OCI-LY7 (cell line): ENCODE results near the gene FGF5. TPM values are rescaled to one million over a fixed set of nuclear protein-coding genes. Genes with fewer than 3 reads are reported as not detected.

Experiments used
- BruUV-seq: library from RNA; stranded (reverse); fragments of 400-500 nt; replicated peaks from 2 replicates; lab custom pipeline; 2021; lab: Mats Ljungman, UMichigan
- CTCF ChIA-PET: fragments of 300-600 bp; sonication (Branson Sonifier 250); formaldehyde crosslinking; loops from one replicate; lab custom pipeline; 2022; ENCODE audit warnings: antibody characterized with exemption; ENCODE audit not compliant: unreplicated experiment; lab: Charles Lee
- POLR2A ChIA-PET: fragments of 300-600 bp; sonication (Branson Sonifier 250); formaldehyde crosslinking; loops from one replicate; lab custom pipeline; 2022; ENCODE audit warnings: antibody characterized with exemption; lab: Charles Lee
- DNase-seq: peaks from one replicate; pipeline ENCODE4 v3.0.0-alpha.2; 2015; ENCODE audit warnings: low spot score
- H2AFZ ChIP-seq: fragments of 200-600 bp; sonication (generic), shearing (Covaris generic); 2 replicates; pipeline ENCODE4 v1.6.1; 2014; ENCODE audit warnings: mild to moderate bottlenecking, antibody characterized with exemption, low read length, moderate library complexity
- H3K27ac ChIP-seq: fragments of 200-600 bp; sonication (generic); 2 replicates; pipeline ENCODE4 v1.5.1; 2014; ENCODE audit warnings: mixed run types, low read depth, mild to moderate bottlenecking, moderate library complexity, low read length, inconsistent platforms; ENCODE audit not compliant: poor library complexity, severe bottlenecking
- H3K36me3 ChIP-seq: fragments of 200-600 bp; sonication (generic); 2 replicates; pipeline ENCODE4 v1.6.1; 2014; ENCODE audit warnings: mild to moderate bottlenecking, antibody characterized with exemption, low read length, moderate library complexity, mixed read lengths; ENCODE audit not compliant: insufficient read depth
- H3K4me1 ChIP-seq: fragments of 200-600 bp; sonication (generic); 2 replicates; pipeline ENCODE4 v1.5.1; 2014; ENCODE audit warnings: mild to moderate bottlenecking, low read length; ENCODE audit not compliant: insufficient read depth, poor library complexity, severe bottlenecking
- H3K4me2 ChIP-seq: fragments of 200-600 bp; sonication (generic); 2 replicates; pipeline ENCODE4 v1.6.1; 2014; ENCODE audit warnings: mild to moderate bottlenecking, low read length
- H3K4me3 ChIP-seq: fragments of 200-600 bp; sonication (generic); 2 replicates; pipeline ENCODE4 v1.5.1; 2014; ENCODE audit warnings: mild to moderate bottlenecking, low read depth, low read length; ENCODE audit not compliant: poor library complexity, severe bottlenecking
- H3K79me2 ChIP-seq: fragments of 200-600 bp; sonication (generic); 2 replicates; pipeline ENCODE4 v1.6.1; 2016; ENCODE audit warnings: low read depth, mild to moderate bottlenecking, low read length, moderate library complexity, mixed read lengths; ENCODE audit not compliant: insufficient read depth
- H3K9me2 ChIP-seq: fragments of 200-600 bp; sonication (generic); 2 replicates; pipeline ENCODE4 v1.6.1; 2016; ENCODE audit warnings: mild to moderate bottlenecking, low read length, mixed read lengths; ENCODE audit not compliant: insufficient read depth
- H3K9me3 ChIP-seq: fragments of 200-600 bp; sonication (generic); 2 replicates; pipeline ENCODE4 v1.6.1; 2014; ENCODE audit warnings: mild to moderate bottlenecking, mixed run types, low read length, mixed read lengths
- H4K20me1 ChIP-seq: fragments of 200-600 bp; sonication (generic); 2 replicates; pipeline ENCODE4 v1.6.1; 2014; ENCODE audit warnings: mild to moderate bottlenecking, antibody characterized with exemption, low read length, moderate library complexity, mixed read lengths; ENCODE audit not compliant: insufficient read depth
- EZH2phosphoT487 ChIP-seq: fragments of 200-600 bp; sonication (generic); IDR thresholded peaks from 2 replicates; pipeline ENCODE4 v1.6.1; 2018; ENCODE audit warnings: low read depth, borderline replicate concordance, mild to moderate bottlenecking, mixed run types, antibody characterized with exemption, low read length, moderate library complexity, mixed read lengths
- intact Hi-C: fragments of 100-400 bp; cut with micrococcal nuclease; formaldehyde crosslinking; loops from one replicate; pipeline ENCODE4 v1.10.0; 2022; ENCODE audit not compliant: unreplicated experiment
- total RNA-seq, 2 experiments: library from RNA; depleted of rRNA in 1 of 2; stranded (reverse); fragments of >200 nt in 1 of 2; shearing (Covaris generic) in 1 of 2; gene quantifications; 2 replicates each; pipeline ENCODE4 v1.2.3, GENCODE V29; 2014 to 2022
- TF ChIP-seq, protein P1 (sequence below): fragments of 200-600 bp; sonication (generic); conservative IDR thresholded peaks from 2 replicates; pipeline ENCODE4 v1.5.1; 2014; ENCODE audit warnings: mild to moderate bottlenecking, antibody characterized with exemption, low read length, moderate library complexity, mixed read lengths

Gene FGF5
- total RNA-seq, 2 experiments from 2014 or later = 0.06 TPM; not detected in 1

DNA sequence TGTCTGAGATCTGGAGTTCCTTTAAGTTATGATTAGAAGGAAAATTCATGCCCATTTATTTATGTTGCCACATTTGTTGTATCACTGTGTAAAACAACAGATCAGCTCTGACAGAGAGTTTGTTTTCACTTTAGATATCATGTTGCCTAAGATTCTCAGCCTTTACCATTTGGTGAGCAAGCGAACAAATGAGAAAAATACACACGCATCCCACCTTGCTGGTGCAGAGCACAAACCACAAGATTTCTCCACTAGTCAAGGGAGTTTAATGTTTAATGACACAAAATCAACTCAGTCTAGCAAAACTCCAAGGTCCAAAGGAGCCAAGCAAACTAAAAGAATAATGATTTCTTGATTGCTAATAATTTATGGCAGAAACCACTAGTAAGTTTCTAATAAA is 27.7 kb downstream of the FGF5 start:
- Histone ChIP-seq H3K27ac (no peak overlapping the region), H2AFZ (no peak overlapping the region), H3K4me1 (no peaks in the 10 kb centered on the region), H3K4me3 (no peak overlapping the region), H4K20me1 (no peaks in the 10 kb centered on the region), H3K36me3 (no peaks in the 10 kb centered on the region), H3K4me2 (no peak overlapping the region), H3K9me3 (no peaks in the 10 kb centered on the region), H3K79me2 (no peaks in the 10 kb centered on the region), H3K9me2 (no peaks in the 10 kb centered on the region)
- POLR2A ChIA-PET = interaction anchor here (1.3 kb wide), 1 partner anchor 8 kb away, joined by 3 read pairs; no protein-coding TSS in a partner anchor
- BruUV-seq = no TSS peak
- CTCF ChIA-PET = no interaction called here
- no peak for TF ChIP-seq EZH2phosphoT487
- TF ChIP-seq, protein P1, sequence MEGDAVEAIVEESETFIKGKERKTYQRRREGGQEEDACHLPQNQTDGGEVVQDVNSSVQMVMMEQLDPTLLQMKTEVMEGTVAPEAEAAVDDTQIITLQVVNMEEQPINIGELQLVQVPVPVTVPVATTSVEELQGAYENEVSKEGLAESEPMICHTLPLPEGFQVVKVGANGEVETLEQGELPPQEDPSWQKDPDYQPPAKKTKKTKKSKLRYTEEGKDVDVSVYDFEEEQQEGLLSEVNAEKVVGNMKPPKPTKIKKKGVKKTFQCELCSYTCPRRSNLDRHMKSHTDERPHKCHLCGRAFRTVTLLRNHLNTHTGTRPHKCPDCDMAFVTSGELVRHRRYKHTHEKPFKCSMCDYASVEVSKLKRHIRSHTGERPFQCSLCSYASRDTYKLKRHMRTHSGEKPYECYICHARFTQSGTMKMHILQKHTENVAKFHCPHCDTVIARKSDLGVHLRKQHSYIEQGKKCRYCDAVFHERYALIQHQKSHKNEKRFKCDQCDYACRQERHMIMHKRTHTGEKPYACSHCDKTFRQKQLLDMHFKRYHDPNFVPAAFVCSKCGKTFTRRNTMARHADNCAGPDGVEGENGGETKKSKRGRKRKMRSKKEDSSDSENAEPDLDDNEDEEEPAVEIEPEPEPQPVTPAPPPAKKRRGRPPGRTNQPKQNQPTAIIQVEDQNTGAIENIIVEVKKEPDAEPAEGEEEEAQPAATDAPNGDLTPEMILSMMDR = no peak
- DNase-seq = no peak
- intact Hi-C loops = no loop called here

DNA sequence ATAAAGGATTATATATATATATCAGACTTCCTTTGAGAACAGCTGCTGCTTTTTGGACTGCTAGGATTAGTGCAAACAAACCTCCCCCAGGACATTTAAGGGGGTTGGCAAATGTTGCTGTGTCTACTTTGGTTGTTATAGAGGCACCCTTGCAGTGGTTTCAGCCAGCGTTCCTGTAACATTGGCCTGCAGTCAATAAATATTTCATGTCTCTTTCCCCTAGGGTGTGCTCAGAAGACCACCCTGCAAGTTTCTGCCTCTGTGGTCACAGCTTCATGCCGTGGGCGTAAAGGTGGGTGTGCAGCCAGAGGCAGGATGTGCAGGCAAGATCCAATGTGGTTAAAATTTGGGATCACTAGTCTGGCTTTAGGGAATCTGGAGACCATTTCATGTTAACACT is 28.9 kb downstream of the FGF5 start:
- no peak overlapping the region for H3K27ac ChIP-seq
- DNase-seq = no peak
- no peaks in the 10 kb centered on the region for H4K20me1 ChIP-seq
- BruUV-seq = no TSS peak
- no peaks in the 10 kb centered on the region for H3K36me3 ChIP-seq
- H3K79me2 ChIP-seq = no peaks in the 10 kb centered on the region
- H3K4me1 ChIP-seq = no peaks in the 10 kb centered on the region
- no peaks in the 10 kb centered on the region for H3K9me3 ChIP-seq
- H3K9me2 ChIP-seq = no peaks in the 10 kb centered on the region
- no peak overlapping the region for H3K4me3 ChIP-seq
- no peak overlapping the region for H3K4me2 ChIP-seq
- TF ChIP-seq, protein P1 = no peak
- TF ChIP-seq EZH2phosphoT487 = no peak
- no peak overlapping the region for H2AFZ ChIP-seq
- CTCF ChIA-PET = no interaction called here
- intact Hi-C loops = no loop called here
- POLR2A ChIA-PET = interaction anchor here (0.6 to 1.3 kb wide), 2 partner anchors 9 to 55 kb away, joined by 3 read pairs; no protein-coding TSS in a partner anchor

DNA sequence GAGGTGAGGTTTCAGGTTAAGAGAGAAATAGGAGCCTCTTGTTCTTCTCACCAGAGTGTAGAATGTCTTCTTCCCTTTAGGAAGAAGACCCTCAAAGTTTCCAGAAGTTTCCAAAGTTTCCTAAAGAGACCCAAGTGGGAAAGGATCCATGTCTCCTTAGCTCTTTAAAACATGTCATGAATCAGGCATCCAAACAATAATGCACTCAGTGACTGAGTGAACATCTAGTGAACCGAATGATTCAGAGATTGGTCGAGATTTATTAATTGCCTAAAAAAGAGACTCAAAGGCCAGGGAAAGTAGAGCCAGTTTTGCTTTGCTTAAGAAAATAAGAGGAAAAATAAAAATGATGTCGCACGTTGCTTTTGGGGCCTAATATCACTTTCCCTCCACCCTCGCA is 29.4 kb downstream of the FGF5 start:
- Histone ChIP-seq H3K79me2 (no peaks in the 10 kb centered on the region), H3K9me2 (no peaks in the 10 kb centered on the region), H3K4me1 (no peaks in the 10 kb centered on the region), H4K20me1 (no peaks in the 10 kb centered on the region), H3K27ac (no peak overlapping the region), H3K36me3 (no peaks in the 10 kb centered on the region), H3K9me3 (no peaks in the 10 kb centered on the region), H3K4me3 (no peak overlapping the region), H3K4me2 (no peak overlapping the region), H2AFZ (no peak overlapping the region)
- CTCF ChIA-PET = no interaction called here
- POLR2A ChIA-PET = interaction anchor here (0.6 kb wide), 1 partner anchor 54 kb away, joined by 3 read pairs; no protein-coding TSS in a partner anchor
- BruUV-seq = no TSS peak
- TF ChIP-seq, protein P1 = no peak
- no peak for TF ChIP-seq EZH2phosphoT487
- intact Hi-C loops = no loop called here
- DNase-seq = no peak
